Mesenchymal stem cell (in vitro differentiated cells and primary cell): ENCODE data around the gene ADARB2.

Source experiments
- DNase-seq: peaks from one replicate; pipeline ENCODE4 v3.0.0-alpha.2; 2013
- H2AFZ ChIP-seq: one replicate; pipeline ENCODE4 v1.6.1; 2013; ENCODE audit warnings: low read depth, mild to moderate bottlenecking, control low read depth, inconsistent platforms, low read length, moderate library complexity
- H2AK5ac ChIP-seq: 2 replicates; pipeline ENCODE4 v1.6.1; 2013; ENCODE audit warnings: low read length, moderate library complexity, mild to moderate bottlenecking, inconsistent platforms; ENCODE audit not compliant: severe bottlenecking
- H2BK120ac ChIP-seq: one replicate; pipeline ENCODE4 v1.6.1; 2013; ENCODE audit warnings: low read depth, mild to moderate bottlenecking, inconsistent platforms, low read length, moderate library complexity
- H2BK12ac ChIP-seq, 2 experiments: one replicate each; pipeline ENCODE4 v1.6.1; 2013; ENCODE audit warnings: inconsistent platforms in 2 of 2, low read length in 2 of 2, mild to moderate bottlenecking in 2 of 2, moderate library complexity in 2 of 2, control low read depth in 1 of 2
- H2BK15ac ChIP-seq: one replicate; pipeline ENCODE4 v1.6.1; 2013; ENCODE audit warnings: mild to moderate bottlenecking, low read depth, inconsistent platforms; ENCODE audit not compliant: poor library complexity, severe bottlenecking
- H2BK5ac ChIP-seq: 2 replicates; pipeline ENCODE4 v1.6.1; 2013; ENCODE audit warnings: low read depth, mild to moderate bottlenecking, low read length, control low read depth, inconsistent platforms; ENCODE audit not compliant: poor library complexity, severe bottlenecking
- H3K14ac ChIP-seq, 2 experiments: one replicate each; pipeline ENCODE4 v1.6.1; 2013; ENCODE audit warnings: inconsistent platforms in 2 of 2, low read length in 2 of 2, control low read depth in 1 of 2, mild to moderate bottlenecking in 1 of 2, moderate library complexity in 1 of 2
- H3K18ac ChIP-seq, 2 experiments: one replicate each; pipeline ENCODE4 v1.6.1; 2013; ENCODE audit warnings: inconsistent platforms in 2 of 2, low read length in 2 of 2, control low read depth in 1 of 2, low read depth in 1 of 2, mild to moderate bottlenecking in 1 of 2
- H3K23ac ChIP-seq, 2 experiments: one replicate each; pipeline ENCODE4 v1.6.1; 2013; ENCODE audit warnings: inconsistent platforms in 2 of 2, low read length in 2 of 2, mild to moderate bottlenecking in 2 of 2, moderate library complexity in 2 of 2, control low read depth in 1 of 2
- H3K27ac ChIP-seq: 2 replicates; pipeline ENCODE4 v1.5.1; 2013; ENCODE audit warnings: mild to moderate bottlenecking, moderate library complexity, low read length, control low read depth, inconsistent platforms; ENCODE audit not compliant: poor library complexity, severe bottlenecking
- H3K27me3 ChIP-seq, 2 experiments: 2 replicates each; pipeline versions ENCODE4 v1.6.1 to v1.7.0; 2013; ENCODE audit warnings: low read length in 2 of 2, mild to moderate bottlenecking in 2 of 2, moderate library complexity in 2 of 2, control low read depth in 1 of 2, inconsistent platforms in 1 of 2; ENCODE audit not compliant: control insufficient read depth in 1 of 2, insufficient read depth in 1 of 2
- H3K36me3 ChIP-seq, 2 experiments: 2 replicates each; pipeline versions ENCODE4 v1.6.1 to v1.7.0; 2013; ENCODE audit warnings: low read length in 2 of 2, control low read depth in 1 of 2, inconsistent platforms in 1 of 2, low read depth in 1 of 2, mild to moderate bottlenecking in 1 of 2; ENCODE audit not compliant: insufficient read depth in 2 of 2, control insufficient read depth in 1 of 2
- H3K4ac ChIP-seq, 2 experiments: one replicate each; pipeline ENCODE4 v1.6.1; 2013; ENCODE audit warnings: inconsistent platforms in 2 of 2, low read length in 2 of 2, mild to moderate bottlenecking in 2 of 2, moderate library complexity in 2 of 2, control low read depth in 1 of 2, low read depth in 1 of 2
- H3K4me1 ChIP-seq: 2 replicates; pipeline ENCODE4 v1.6.1; 2013; ENCODE audit warnings: low read depth, low read length, control low read depth; ENCODE audit not compliant: control insufficient read depth, insufficient read depth
- H3K4me2 ChIP-seq: 2 replicates; pipeline ENCODE4 v1.6.1; 2013; ENCODE audit warnings: low read length, mild to moderate bottlenecking, inconsistent platforms; ENCODE audit not compliant: poor library complexity, severe bottlenecking
- H3K4me3 ChIP-seq, 2 experiments: 2 replicates each; pipeline versions ENCODE4 v1.5.1 to v1.7.0; 2013; ENCODE audit warnings: low read length in 2 of 2, mild to moderate bottlenecking in 2 of 2, control low read depth in 1 of 2, low read depth in 1 of 2; ENCODE audit not compliant: insufficient read depth in 1 of 2
- H3K79me1 ChIP-seq: replicated peaks from 2 replicates; pipeline ENCODE4 v1.6.1; 2013; ENCODE audit warnings: mild to moderate bottlenecking, control low read depth, low read length, inconsistent platforms; ENCODE audit not compliant: poor library complexity, severe bottlenecking
- H3K9ac ChIP-seq: 2 replicates; pipeline ENCODE4 v1.7.0; 2013; ENCODE audit warnings: mild to moderate bottlenecking, low read length, moderate library complexity
- H3K9me3 ChIP-seq: 2 replicates; pipeline ENCODE4 v1.7.0; 2013; ENCODE audit warnings: mild to moderate bottlenecking, low read length; ENCODE audit not compliant: control insufficient read depth
- H4K8ac ChIP-seq: one replicate; pipeline ENCODE4 v1.6.1; 2013; ENCODE audit warnings: inconsistent platforms, mild to moderate bottlenecking, low read length, moderate library complexity
- H4K91ac ChIP-seq: one replicate; pipeline ENCODE4 v1.6.1; 2013; ENCODE audit warnings: mild to moderate bottlenecking, low read length, inconsistent platforms
- WGBS: methylation state at CpG from one replicate; pipeline ENCODE4 v1.1.7; 2013; ENCODE audit warnings: mixed read lengths; 5-methylcytosine and 5-hydroxymethylcytosine counted together

The ADARB2 gene

DNA sequence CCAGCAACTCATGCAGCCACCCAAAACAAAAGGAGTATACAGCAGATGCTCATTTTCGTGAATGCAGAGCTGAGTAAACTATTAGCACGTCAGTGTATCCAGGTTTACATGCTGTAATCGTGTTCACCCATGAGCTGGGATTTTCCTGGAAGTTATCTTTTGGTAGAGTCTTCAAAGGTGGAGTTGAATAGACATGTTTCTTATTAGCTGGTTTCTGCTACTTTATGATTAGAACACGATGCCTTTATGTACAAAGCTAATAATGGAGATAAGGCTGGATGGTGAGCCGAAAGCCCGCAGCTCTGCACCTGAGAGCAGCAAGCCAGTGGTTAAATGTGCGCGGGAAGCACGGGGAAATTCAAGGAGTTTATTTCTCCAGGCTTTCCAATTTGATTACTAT, 123.8 kb downstream of the ADARB2 start:
- H3K36me3 ChIP-seq, result no peaks in the 10 kb centered on the region
- H3K23ac ChIP-seq, result no peak overlapping the region
- H3K27me3 ChIP-seq, result peaks cover 9 to 18% of the 10 kb centered on the region in 2 experiments
- no peak overlapping the region for H2BK120ac ChIP-seq
- H2BK5ac ChIP-seq, result no peak overlapping the region
- H2BK12ac ChIP-seq, result no peak overlapping the region
- H3K14ac ChIP-seq, result no peak overlapping the region
- peaks cover 5% of the 10 kb centered on the region for H3K9me3 ChIP-seq
- no peak overlapping the region for H2BK15ac ChIP-seq
- H4K8ac ChIP-seq, result no peak overlapping the region
- no peak overlapping the region for H3K27ac ChIP-seq
- H3K79me1 ChIP-seq, result no peaks in the 10 kb centered on the region
- H3K4me2 ChIP-seq, result no peak overlapping the region
- H3K4me1 ChIP-seq, result peaks cover 3% of the 10 kb centered on the region
- WGBS, result 78% methylated on average over 8 of the region's 9 CpGs
- no peak overlapping the region for H2AFZ ChIP-seq
- H2AK5ac ChIP-seq, result no peak overlapping the region
- no peak overlapping the region for H3K9ac ChIP-seq
- no peak overlapping the region for H3K18ac ChIP-seq
- no peak overlapping the region for H3K4ac ChIP-seq
- no peak for DNase-seq
- no peak overlapping the region for H3K4me3 ChIP-seq
- no peak overlapping the region for H4K91ac ChIP-seq

DNA sequence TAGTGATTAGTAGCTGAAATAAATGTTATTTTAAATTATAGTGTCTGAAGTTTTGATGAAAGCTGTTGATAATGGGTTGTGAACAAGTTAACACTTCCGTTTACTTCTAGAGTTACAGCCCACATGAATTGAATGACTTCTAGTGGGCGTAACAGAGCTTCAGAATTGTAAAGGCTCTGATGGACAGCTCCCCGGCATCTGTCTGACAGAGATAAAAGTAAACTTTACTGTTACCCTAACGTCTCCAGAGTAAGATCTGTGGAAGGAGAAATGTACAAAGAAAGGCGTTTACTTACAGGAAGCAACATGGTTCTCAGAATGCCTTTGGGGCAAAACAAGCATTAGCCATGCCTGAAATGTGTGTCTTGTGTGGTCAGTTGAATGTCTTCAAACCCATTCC, 124.4 kb downstream of the ADARB2 start:
- no peak for DNase-seq
- H4K8ac ChIP-seq, result no peak overlapping the region
- H3K4me2 ChIP-seq, result no peak overlapping the region
- H2AFZ ChIP-seq, result no peak overlapping the region
- H3K14ac ChIP-seq, result no peak overlapping the region
- H3K79me1 ChIP-seq, result no peaks in the 10 kb centered on the region
- no peak overlapping the region for H3K4me3 ChIP-seq
- peaks cover 3% of the 10 kb centered on the region for H3K4me1 ChIP-seq
- H2BK5ac ChIP-seq, result no peak overlapping the region
- 71% methylated on average over 4 of the region's 5 CpGs for WGBS
- H3K36me3 ChIP-seq, result no peaks in the 10 kb centered on the region
- H3K23ac ChIP-seq, result no peak overlapping the region
- H2BK12ac ChIP-seq, result no peak overlapping the region
- no peak overlapping the region for H2BK15ac ChIP-seq
- no peak overlapping the region for H3K27ac ChIP-seq
- no peak overlapping the region for H3K4ac ChIP-seq
- H3K18ac ChIP-seq, result no peak overlapping the region
- H2AK5ac ChIP-seq, result no peak overlapping the region
- H3K9me3 ChIP-seq, result peaks cover 3% of the 10 kb centered on the region
- no peak overlapping the region for H4K91ac ChIP-seq
- H2BK120ac ChIP-seq, result no peak overlapping the region
- H3K27me3 ChIP-seq, result peaks cover 9 to 18% of the 10 kb centered on the region in 2 experiments
- H3K9ac ChIP-seq, result no peak overlapping the region

DNA sequence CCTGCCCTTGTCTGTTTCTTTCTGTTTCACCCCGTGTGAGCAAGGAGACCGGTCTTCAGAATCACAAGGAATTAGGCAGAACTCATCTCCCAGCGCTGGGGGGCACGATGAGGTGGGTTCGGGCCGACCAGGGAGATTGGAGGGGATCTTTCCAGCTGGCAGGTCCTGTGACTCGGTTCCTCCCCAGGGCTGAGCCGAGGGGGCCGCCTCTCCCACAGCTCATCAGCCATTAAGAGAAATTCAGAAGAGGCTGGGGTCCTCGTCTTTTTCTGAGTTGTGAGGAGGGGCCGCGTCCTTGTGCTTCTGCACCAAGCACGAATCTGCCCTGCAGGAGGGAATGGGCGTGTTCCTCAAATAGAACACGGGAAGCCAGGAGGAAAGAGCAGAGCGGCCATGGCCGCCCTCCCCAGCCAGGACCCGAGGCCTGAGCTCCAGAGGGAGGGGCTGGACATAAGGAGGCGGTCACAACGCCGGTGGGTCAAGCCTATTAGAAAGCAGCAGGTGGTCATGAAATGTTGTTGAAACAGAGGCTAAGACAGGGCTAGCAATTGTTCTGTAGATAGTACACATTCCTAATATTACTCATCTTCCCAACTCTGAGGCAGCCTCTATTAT, 125.3 kb downstream of the ADARB2 start:
- Histone ChIP-seq H2BK5ac (no peak overlapping the region), H3K18ac (no peak overlapping the region), H3K27me3 (peaks cover 9 to 24% of the 10 kb centered on the region in 2 experiments), H2BK12ac (no peak overlapping the region), H2BK15ac (no peak overlapping the region), H2AFZ (no peak overlapping the region), H3K4ac (no peak overlapping the region), H4K8ac (no peak overlapping the region), H3K23ac (no peak overlapping the region), H3K36me3 (no peaks in the 10 kb centered on the region), H4K91ac (no peak overlapping the region), H3K9me3 (no peaks in the 10 kb centered on the region), H3K4me3 (no peak overlapping the region), H3K4me1 (peaks cover 3% of the 10 kb centered on the region), H3K4me2 (no peak overlapping the region), H2BK120ac (no peak overlapping the region), H3K79me1 (no peaks in the 10 kb centered on the region), H2AK5ac (no peak overlapping the region), H3K27ac (no peak overlapping the region), H3K14ac (no peak overlapping the region), H3K9ac (no peak overlapping the region)
- no peak for DNase-seq
- 62% methylated on average over 19 of the region's 21 CpGs for WGBS

DNA sequence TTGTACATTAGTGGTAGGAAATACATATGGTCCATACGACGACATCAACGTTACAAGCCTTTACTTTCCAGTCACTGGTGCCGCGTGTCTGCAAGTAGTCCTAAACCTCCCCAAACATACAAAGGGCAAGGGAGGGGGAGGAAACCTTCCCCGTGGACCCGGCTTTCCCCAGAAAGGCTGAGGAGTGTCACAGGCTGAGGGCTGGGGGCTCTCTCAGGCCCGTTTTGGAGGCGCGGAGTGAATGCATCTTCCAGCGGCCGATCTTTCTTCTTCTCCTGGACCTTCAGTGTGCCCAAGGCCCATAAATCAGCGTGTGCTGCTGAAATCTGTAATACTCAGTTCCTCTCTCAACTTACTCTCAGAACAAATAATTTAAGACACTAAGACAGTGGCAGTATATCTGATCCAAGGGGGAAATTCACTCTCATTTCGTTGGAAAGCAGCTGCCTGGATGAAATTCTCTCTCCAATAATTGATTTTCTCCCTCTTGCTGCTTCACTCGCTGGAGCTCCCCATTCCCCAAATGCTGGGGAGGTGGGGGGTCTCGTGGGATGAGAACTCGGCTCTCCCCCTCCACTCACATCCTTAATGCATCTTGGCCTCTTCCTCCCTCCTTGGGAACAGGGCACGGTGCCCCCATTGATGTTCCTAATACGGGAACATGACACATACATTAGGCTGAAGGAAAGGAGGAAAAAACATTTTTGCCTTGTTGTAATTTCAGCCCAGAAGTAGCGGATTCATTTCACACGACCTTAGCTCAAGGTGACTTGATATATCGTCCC, 126.1 kb downstream of the ADARB2 start:
- 75% methylated on average over 21 of the region's 22 CpGs for WGBS
- Histone ChIP-seq H2BK15ac (no peak overlapping the region), H3K36me3 (no peaks in the 10 kb centered on the region), H3K79me1 (no peaks in the 10 kb centered on the region), H3K4me2 (no peak overlapping the region), H2AK5ac (no peak overlapping the region), H2BK5ac (no peak overlapping the region), H2BK12ac (no peak overlapping the region), H4K8ac (no peak overlapping the region), H3K4me3 (no peak overlapping the region), H3K4me1 (no peaks in the 10 kb centered on the region), H4K91ac (no peak overlapping the region), H3K27ac (no peak overlapping the region), H3K4ac (no peak overlapping the region), H3K9me3 (no peaks in the 10 kb centered on the region), H2AFZ (no peak overlapping the region), H3K27me3 (peaks cover 9 to 24% of the 10 kb centered on the region in 2 experiments), H2BK120ac (no peak overlapping the region), H3K9ac (no peak overlapping the region), H3K23ac (no peak overlapping the region), H3K14ac (no peak overlapping the region), H3K18ac (no peak overlapping the region)
- no peak for DNase-seq
